ENCODE results near the gene CAPZB. TPM values are rescaled to one million over a fixed set of nuclear protein-coding genes. Genes with fewer than 3 reads are reported as not detected.

Gene CAPZB
- total and polyA plus RNA-seq, 11 donors, result 77.8 to 348 (median 237) TPM

DNA sequence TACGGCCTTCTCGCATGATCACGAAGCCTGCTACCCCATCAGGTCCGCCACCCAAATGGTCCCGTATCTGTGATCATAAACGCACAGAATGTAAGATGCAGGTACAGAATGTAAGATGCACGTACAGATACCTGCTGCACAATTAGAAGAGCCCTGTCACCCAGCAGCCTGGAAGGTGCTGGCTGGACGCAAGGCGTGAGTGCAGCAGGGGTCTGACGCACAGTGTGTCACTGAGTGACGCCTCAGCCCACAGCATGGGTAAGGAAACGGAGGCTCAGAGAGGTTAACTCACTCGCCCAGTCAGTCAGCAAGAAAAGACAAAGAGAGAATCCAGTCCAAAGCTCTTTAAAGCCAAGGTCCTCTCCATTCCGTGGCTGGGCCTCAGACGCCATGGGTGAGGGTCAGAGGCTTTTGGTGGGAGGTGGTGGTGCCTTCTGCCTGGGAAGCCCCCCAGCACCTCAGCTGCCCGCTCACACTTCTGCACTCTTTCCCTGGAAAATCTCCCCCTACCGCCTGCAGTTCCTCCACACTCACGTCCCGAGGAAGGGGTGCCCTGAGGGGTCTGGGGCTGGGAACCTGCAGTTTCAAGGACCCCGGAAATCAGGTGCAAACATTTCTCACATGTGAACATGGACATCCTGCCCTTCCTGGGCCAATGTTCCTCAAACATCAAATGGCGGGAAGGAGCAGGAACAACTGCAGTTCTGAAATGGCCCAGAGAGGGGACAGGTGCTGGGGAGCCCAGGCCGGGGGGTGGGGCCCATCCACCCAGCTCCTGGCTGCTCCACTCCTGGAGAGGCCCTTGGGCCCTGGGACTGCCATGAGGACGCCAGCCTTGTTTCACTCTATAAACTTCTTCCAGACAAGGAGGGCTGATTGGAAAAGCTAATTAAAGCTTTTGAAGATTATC is 113.9 kb downstream of the CAPZB start:
- no peak for DNase-seq
- no peak for ATAC-seq
- H3K4me1 ChIP-seq, result peaks cover 3 to 79% (median 35%) of the 10 kb centered on the region in 12 donors
- H3K27ac ChIP-seq, result peak overlapping the region in 1 of 12 donors; percentile 18
- WGBS, 4 donors, result 95 to 98% (median 97%) methylated on average over 23 of the region's 23 CpGs
- no peak for TF ChIP-seq CTCF (IDR thresholded peaks at IDR 0.05)
- no peak for TF ChIP-seq POLR2A (IDR thresholded peaks at IDR 0.05)
- no peaks in the 10 kb centered on the region for H3K27me3 ChIP-seq
- no peak overlapping the region for H3K4me3 ChIP-seq
- H3K36me3 ChIP-seq, result peaks cover 0 to 51% (median 26%) of the 10 kb centered on the region in 9 donors
- H3K9me3 ChIP-seq, result no peaks in the 10 kb centered on the region
- intact Hi-C loops (cut with DNase I), result no loop called here

DNA sequence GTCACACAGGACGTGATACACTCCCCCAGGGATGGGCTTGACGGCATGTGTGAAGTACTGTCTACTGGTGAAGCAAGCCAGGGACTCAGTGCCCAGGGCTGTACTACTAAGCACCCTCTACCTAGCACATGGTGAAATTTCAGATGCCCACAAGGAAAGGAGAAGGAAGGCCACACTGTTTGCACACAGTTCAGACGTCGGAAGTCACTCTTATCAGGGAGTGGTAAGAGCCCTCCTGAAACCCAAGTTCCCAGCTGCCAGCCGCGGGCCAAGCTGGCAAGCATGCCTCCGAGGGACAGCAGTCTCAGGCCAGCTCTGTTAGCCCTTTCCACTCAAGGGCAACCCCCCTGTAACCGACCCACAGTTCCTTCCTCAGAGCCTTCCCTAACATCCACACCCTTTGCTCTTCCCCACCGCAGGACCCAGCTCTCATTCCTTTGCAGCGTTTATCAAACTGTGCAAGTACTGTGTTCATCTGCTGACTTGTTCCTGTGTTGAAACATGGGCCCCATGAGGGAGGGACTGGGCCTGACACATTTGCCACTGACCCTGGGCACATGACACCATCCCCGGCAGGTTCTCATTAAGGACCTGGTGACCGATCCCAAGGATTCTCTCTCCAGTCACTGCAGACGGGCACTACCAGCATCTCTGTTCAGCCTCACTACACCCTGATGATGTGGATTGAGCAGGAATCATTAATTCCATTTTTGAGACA is 114.7 kb downstream of the CAPZB start:
- WGBS, 4 donors, result 50 to 52% (median 52%) methylated on average over 13 of the region's 13 CpGs
- ATAC-seq (peak in 3 of 4 donors; percentile 29 to 62 (median 31)), DNase-seq (no peak)
- Histone ChIP-seq H3K27ac (peak overlapping the region in 4 of 12 donors; percentile 1 to 58 (median 34)), H3K9me3 (no peaks in the 10 kb centered on the region), H3K4me3 (no peak overlapping the region), H3K36me3 (peaks cover 0 to 46% (median 18%) of the 10 kb centered on the region in 9 donors), H3K4me1 (peaks cover 3 to 73% (median 37%) of the 10 kb centered on the region in 12 donors), H3K27me3 (no peaks in the 10 kb centered on the region)
- no peak for TF ChIP-seq CTCF (IDR thresholded peaks at IDR 0.05)
- no peak for TF ChIP-seq POLR2A (IDR thresholded peaks at IDR 0.05)
- intact Hi-C loops (cut with DNase I), result no loop called here

- WGBS, 4 donors, result 74 to 83% (median 80%) methylated on average over 11 to 16 of the region's 16 CpGs
- H3K4me3 ChIP-seq, result no peak overlapping the region
- peaks cover 4 to 70% (median 33%) of the 10 kb centered on the region in 12 donors for H3K4me1 ChIP-seq
- TF ChIP-seq CTCF (IDR thresholded peaks at IDR 0.05), result no peak
- no peak for TF ChIP-seq POLR2A (IDR thresholded peaks at IDR 0.05)
- no peaks in the 10 kb centered on the region for H3K27me3 ChIP-seq
- H3K9me3 ChIP-seq, result no peaks in the 10 kb centered on the region
- no peak for DNase-seq
- peak in 1 of 4 donors; percentile 16 for ATAC-seq
- intact Hi-C loops (cut with DNase I), result no loop called here
- H3K36me3 ChIP-seq, result peaks cover 0 to 45% (median 7%) of the 10 kb centered on the region in 9 donors
- H3K27ac ChIP-seq, result peak overlapping the region in 3 of 12 donors; percentile 18 to 58 (median 50)
Observed at GRCh38 chr1:19369396-19370090, 115.8 kb downstream of the CAPZB start.
